Suppressor macrophage treated with lipopolysaccharide for 4 hours (primary cell): ENCODE data around the gene PRXL2B.

Experiments
- DNase-seq: peaks from one replicate; pipeline ENCODE4 v3.0.0-alpha.2; 2020

The PRXL2B gene

GRCh38 chr1:2602866-2603520, 16.4 kb downstream of the PRXL2B start:
- no peak for DNase-seq

GRCh38 chr1:2603521-2604155, 17.1 kb downstream of the PRXL2B start:
- no peak for DNase-seq

- no peak for DNase-seq
Measured at GRCh38 chr1:2604156-2604843, 17.7 kb downstream of the PRXL2B start.

- no peak for DNase-seq
Measured at GRCh38 chr1:2604844-2605508, 18.4 kb downstream of the PRXL2B start.

- no peak for DNase-seq
Measured at GRCh38 chr1:2605509-2606395, 19.2 kb downstream of the PRXL2B start.

- DNase-seq: no peak
Measured at GRCh38 chr1:2606396-2606880, 19.9 kb downstream of the PRXL2B start.

- no peak for DNase-seq
Measured at GRCh38 chr1:2606881-2607621, 20.5 kb downstream of the PRXL2B start.

- no peak for DNase-seq
Measured at GRCh38 chr1:2607641-2608091, 21.1 kb downstream of the PRXL2B start.

- DNase-seq: no peak
Measured at GRCh38 chr1:2609319-2610035, 22.9 kb downstream of the PRXL2B start.

GRCh38 chr1:2610036-2610959, 23.7 kb downstream of the PRXL2B start:
- no peak for DNase-seq

GRCh38 chr1:2611031-2611501, 24.5 kb downstream of the PRXL2B start:
- peak; percentile 16 for DNase-seq

GRCh38 chr1:2611621-2612437, 25.3 kb downstream of the PRXL2B start:
- no peak for DNase-seq

GRCh38 chr1:2612591-2613365, 26.2 kb downstream of the PRXL2B start:
- DNase-seq: no peak

GRCh38 chr1:2614145-2614544, 27.6 kb downstream of the PRXL2B start:
- DNase-seq: no peak

- no peak for DNase-seq
Measured at GRCh38 chr1:2617971-2618470, 31.4 kb downstream of the PRXL2B start.

- DNase-seq: no peak
Measured at GRCh38 chr1:2623571-2624337, 37.2 kb downstream of the PRXL2B start.
